HG03025 (cell line): ENCODE results near the gene BFSP2.

ENCODE experiments used
- ATAC-seq: cut with Tn5 transposase; IDR thresholded peaks from one replicate; pipeline ENCODE4 v1.9.1; 2021; ENCODE audit warnings: mild to moderate bottlenecking, moderate library complexity; ENCODE audit not compliant: unreplicated experiment, low FRiP score

BFSP2 gene

GRCh38 chr3:133413161-133414020 lies 13.5 kb downstream of the BFSP2 start:
- ATAC-seq = no peak

- ATAC-seq = no peak
Observed at GRCh38 chr3:133414021-133414392, 14.2 kb downstream of the BFSP2 start.

- ATAC-seq = no peak
Observed at GRCh38 chr3:133418361-133418760, 18.5 kb downstream of the BFSP2 start.

GRCh38 chr3:133419151-133419909 lies 19.5 kb downstream of the BFSP2 start:
- no peak for ATAC-seq

GRCh38 chr3:133424937-133425869 lies 25.3 kb downstream of the BFSP2 start:
- no peak for ATAC-seq

GRCh38 chr3:133425898-133426297 lies 26.0 kb downstream of the BFSP2 start:
- ATAC-seq = no peak

- ATAC-seq = no peak
Observed at GRCh38 chr3:133426721-133427120, 26.9 kb downstream of the BFSP2 start.

GRCh38 chr3:133428552-133428951 lies 28.7 kb downstream of the BFSP2 start:
- ATAC-seq = no peak

- no peak for ATAC-seq
Observed at GRCh38 chr3:133429063-133429462, 29.2 kb downstream of the BFSP2 start.

- no peak for ATAC-seq
Observed at GRCh38 chr3:133439563-133439962, 39.7 kb downstream of the BFSP2 start.

- no peak for ATAC-seq
Observed at GRCh38 chr3:133440652-133441051, 40.8 kb downstream of the BFSP2 start.

GRCh38 chr3:133441867-133442270 lies 42.0 kb downstream of the BFSP2 start:
- ATAC-seq = peak; percentile 64

- no peak for ATAC-seq
Observed at GRCh38 chr3:133442518-133442917, 42.7 kb downstream of the BFSP2 start.

GRCh38 chr3:133443649-133444422 lies 44.0 kb downstream of the BFSP2 start:
- no peak for ATAC-seq

GRCh38 chr3:133444423-133444774 lies 44.5 kb downstream of the BFSP2 start:
- ATAC-seq = no peak

- ATAC-seq = no peak
Observed at GRCh38 chr3:133445108-133445507, 45.3 kb downstream of the BFSP2 start.

GRCh38 chr3:133447750-133448477 lies 48.1 kb downstream of the BFSP2 start:
- no peak for ATAC-seq

- ATAC-seq = peak; percentile 80
Observed at GRCh38 chr3:133448478-133449122, 48.7 kb downstream of the BFSP2 start.

- no peak for ATAC-seq
Observed at GRCh38 chr3:133451309-133451708, 51.5 kb downstream of the BFSP2 start.
